Measurements from ENCODE around the gene SND1. TPM values are rescaled to one million over a fixed set of nuclear protein-coding genes. Genes with fewer than 3 reads are reported as not detected.

SND1 gene
- total and polyA plus RNA-seq, 10 of the 15 experiments (the other 5 are each of a cell fraction or from before 2014, with no cell fraction given): 52.4 to 270 (median 146) TPM

DNA sequence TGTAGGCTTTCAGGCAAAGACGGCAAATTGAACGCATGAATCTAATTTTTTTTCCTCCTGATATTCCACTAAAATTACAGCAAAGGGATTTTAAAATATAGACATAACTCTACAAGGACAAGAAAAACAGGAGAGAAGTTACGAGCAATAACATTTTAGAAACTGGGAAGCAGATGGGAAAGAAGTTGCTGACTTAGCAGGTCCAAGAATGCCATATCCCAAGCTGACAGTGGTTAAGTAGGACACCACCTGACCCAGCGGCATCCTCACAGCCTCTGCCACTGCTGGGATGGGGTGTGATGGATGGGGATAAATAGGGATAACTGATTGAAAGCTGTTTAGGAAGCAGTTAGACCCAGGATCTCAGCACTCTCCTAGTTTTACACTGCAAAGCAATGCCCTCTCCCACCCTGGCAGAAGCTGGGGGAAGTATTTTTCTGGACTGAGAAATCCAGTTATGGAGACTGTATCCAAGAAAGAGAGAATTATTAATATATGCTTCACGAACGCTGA, 489.7 kb downstream of the SND1 start (continued):
- TF ChIP-seq MTA3 (IDR thresholded peaks at IDR 0.05; ENCODE audit: borderline replicate concordance, low read length) (no peak), ZBTB33 (IDR thresholded peaks at IDR 0.05) (no peak), ETV6 (conservative IDR thresholded peaks at IDR 0.05 in 1 of 2, IDR thresholded peaks at IDR 0.05 in 1 of 2; ENCODE audit: borderline replicate concordance in 1 of 2, low read depth in 1 of 2) (no peak), FOS (IDR thresholded peaks at IDR 0.05; ENCODE audit: borderline replicate concordance, extremely low read depth, insufficient read length) (no peak), BHLHE40 (IDR thresholded peaks at IDR 0.05; ENCODE audit: borderline replicate concordance in 1 of 2, low read depth in 2 of 2, low read length in 1 of 2) (no peak)

MicroRNAs within 50 kb of the gene (microRNA counts, 767-probe panel; counts per million panel counts)
- 55.3 counts per million for microRNA hsa-miR-593-3p

Small RNA genes lying within 50 kb of the gene (microRNA-seq; reads per million reads assigned to microRNA genes)
- gene MIR593: not detected

Small RNA genes lying within 50 kb of the gene (small RNA-seq; reads per million reads assigned to genes)
- gene MIR593: not detected

Other genes with a start within 250 kb of the SND1 start
- gene GCC1, start 66.6 kb upstream of the SND1 start, total RNA-seq (2014; rRNA removed): 11.3 and 11.9 TPM in 2 replicates
- gene GCC1, start 66.6 kb upstream of the SND1 start, total RNA-seq (2014; rRNA removed; fragmentation: Illumina TruSeq; extraction: Trizol): 9.2 and 9.6 TPM in 2 replicates
- gene GCC1, start 66.6 kb upstream of the SND1 start, total RNA-seq (2021): 14.7 and 14.9 TPM in 2 replicates
- 7.1 and 7.5 TPM in 2 replicates for gene GCC1, start 66.6 kb upstream of the SND1 start, polyA plus RNA-seq (2011; rRNA removed)
- gene GCC1, start 66.6 kb upstream of the SND1 start, polyA plus RNA-seq (2014; fragmentation: Illumina TruSeq; extraction: Trizol): 7.0 and 8.0 TPM in 2 replicates
- 1 to 10 TPM; 1.8 to 2.7 TPM for gene GCC1, start 66.6 kb upstream of the SND1 start, polyA plus RNA-seq (2014; fragmentation: Nextera tagmentation; extraction: Ambion mirVana)
- gene GCC1, start 66.6 kb upstream of the SND1 start, polyA plus RNA-seq (2014; rRNA removed): 8.4 and 8.7 TPM in 2 replicates
- 10 to 100 TPM; 13.5 to 17.2 TPM for gene GCC1, start 66.6 kb upstream of the SND1 start, polyA plus RNA-seq (2016; fragmentation: Nextera tagmentation; extraction: Ambion mirVana)
- 146 and 158 TPM in 2 replicates for gene ARF5, start 63.8 kb upstream of the SND1 start, total RNA-seq (2014; rRNA removed)
- 73.6 and 84.8 TPM in 2 replicates for gene ARF5, start 63.8 kb upstream of the SND1 start, total RNA-seq (2014; rRNA removed; fragmentation: Illumina TruSeq; extraction: Trizol)
- gene ARF5, start 63.8 kb upstream of the SND1 start, total RNA-seq (2021): 118 and 128 TPM in 2 replicates
- 135 and 210 TPM in 2 replicates for gene ARF5, start 63.8 kb upstream of the SND1 start, polyA plus RNA-seq (2011; rRNA removed)
- gene ARF5, start 63.8 kb upstream of the SND1 start, polyA plus RNA-seq (2014; fragmentation: Illumina TruSeq; extraction: Trizol): 80.0 and 86.1 TPM in 2 replicates
- gene ARF5, start 63.8 kb upstream of the SND1 start, polyA plus RNA-seq (2014; fragmentation: Nextera tagmentation; extraction: Ambion mirVana): 10 to 100 TPM; 11.0 to 18.0 TPM
- 197 and 211 TPM in 2 replicates for gene ARF5, start 63.8 kb upstream of the SND1 start, polyA plus RNA-seq (2014; rRNA removed)
- gene ARF5, start 63.8 kb upstream of the SND1 start, polyA plus RNA-seq (2016; fragmentation: Nextera tagmentation; extraction: Ambion mirVana): 100 to 1,000 TPM; 143 to 156 TPM
- gene FSCN3, start 58.5 kb upstream of the SND1 start, total RNA-seq (2014; rRNA removed): 0.90 and 1.0 TPM in 2 replicates
- 0.31 and 0.69 TPM in 2 replicates for gene FSCN3, start 58.5 kb upstream of the SND1 start, total RNA-seq (2014; rRNA removed; fragmentation: Illumina TruSeq; extraction: Trizol)
- gene FSCN3, start 58.5 kb upstream of the SND1 start, total RNA-seq (2021): 0.69 TPM in 1 of 2 replicates, not detected in the other
- 0.48 and 0.60 TPM in 2 replicates for gene FSCN3, start 58.5 kb upstream of the SND1 start, polyA plus RNA-seq (2011; rRNA removed)
- gene FSCN3, start 58.5 kb upstream of the SND1 start, polyA plus RNA-seq (2014; fragmentation: Illumina TruSeq; extraction: Trizol): 0.73 TPM in 1 of 2 replicates, not detected in the other
- under 1 TPM in 1 of 2 experiments, not detected in 1; 0.29 TPM for gene FSCN3, start 58.5 kb upstream of the SND1 start, polyA plus RNA-seq (2014; fragmentation: Nextera tagmentation; extraction: Ambion mirVana)
- gene FSCN3, start 58.5 kb upstream of the SND1 start, polyA plus RNA-seq (2014; rRNA removed): 0.58 and 1.1 TPM in 2 replicates
- gene FSCN3, start 58.5 kb upstream of the SND1 start, polyA plus RNA-seq (2016; fragmentation: Nextera tagmentation; extraction: Ambion mirVana): under 1 TPM in 1 of 2 experiments, not detected in 1; 0.28 TPM
- gene PAX4, start 34.1 kb upstream of the SND1 start, total RNA-seq (2014; rRNA removed): not detected in 2 replicates
- not detected in 2 replicates for gene PAX4, start 34.1 kb upstream of the SND1 start, total RNA-seq (2014; rRNA removed; fragmentation: Illumina TruSeq; extraction: Trizol)
- gene PAX4, start 34.1 kb upstream of the SND1 start, total RNA-seq (2021): not detected in 2 replicates
- 0.14 and 0.27 TPM in 2 replicates for gene PAX4, start 34.1 kb upstream of the SND1 start, polyA plus RNA-seq (2011; rRNA removed)
- gene PAX4, start 34.1 kb upstream of the SND1 start, polyA plus RNA-seq (2014; fragmentation: Illumina TruSeq; extraction: Trizol): not detected in 2 replicates
- not detected for gene PAX4, start 34.1 kb upstream of the SND1 start, polyA plus RNA-seq (2014; fragmentation: Nextera tagmentation; extraction: Ambion mirVana)
- gene PAX4, start 34.1 kb upstream of the SND1 start, polyA plus RNA-seq (2014; rRNA removed): not detected in 2 replicates
- gene PAX4, start 34.1 kb upstream of the SND1 start, polyA plus RNA-seq (2016; fragmentation: Nextera tagmentation; extraction: Ambion mirVana): not detected

Data from GM12878 (cell line).